HS-5 (cell line): ENCODE data around the gene ACVR2B.
"Not testable (repeated sequence)": the region's sequence is repeated elsewhere in the genome, so short reads cannot be mapped to it uniquely, and the experiment has no call there.

Experiments used
- DNase-seq: peaks from one replicate; pipeline ENCODE4 v3.0.0-alpha.2; 2012; ENCODE audit warnings: low read depth

Gene ACVR2B

DNA sequence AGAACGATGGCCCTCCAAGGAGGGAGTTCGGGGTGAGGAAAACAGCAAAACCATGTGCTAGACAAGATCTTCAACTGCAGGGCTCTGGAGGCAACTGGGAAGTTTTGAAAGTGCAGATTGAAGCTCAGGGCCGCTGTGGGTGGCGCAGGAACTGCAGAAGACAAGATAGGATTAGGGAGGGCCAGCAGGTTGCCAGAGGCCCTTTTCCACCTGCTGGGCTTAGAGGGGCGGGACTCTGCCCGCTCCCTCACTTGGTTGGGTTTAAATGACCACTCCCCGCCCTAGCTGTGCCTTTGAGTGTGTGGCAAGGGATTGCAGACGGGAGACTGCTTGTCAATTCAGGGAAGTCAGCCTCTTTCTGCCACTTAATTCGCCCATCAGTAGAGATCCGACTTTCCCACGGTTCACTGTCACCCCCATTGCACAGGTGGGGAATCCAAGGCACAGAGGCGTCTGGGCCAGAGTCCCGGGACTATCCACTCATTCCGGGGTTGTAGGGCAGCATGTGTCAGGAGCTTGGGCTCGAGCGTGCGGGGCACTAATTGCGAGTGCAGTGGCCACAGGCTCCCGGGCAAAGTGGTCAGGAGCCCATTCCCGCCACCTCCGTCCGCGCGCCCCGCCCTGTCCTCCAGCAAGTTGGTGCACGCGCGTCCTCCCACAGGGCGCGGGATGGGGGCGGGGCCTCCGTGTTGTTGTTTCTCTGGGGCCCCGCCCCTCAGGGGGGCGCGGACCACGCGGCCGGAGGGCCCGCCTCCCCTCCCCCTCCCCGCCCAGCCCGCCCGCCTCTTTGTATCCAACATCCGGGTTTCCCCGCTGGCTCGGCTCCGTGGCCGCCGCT, at the start of gene ACVR2B:
ACVR2B (plus strand) TSS at position 816 of the 838 bp plus-strand sequence. CDS start 433 bp downstream, outside the sequence.
- peak; percentile 30 for DNase-seq

DNA sequence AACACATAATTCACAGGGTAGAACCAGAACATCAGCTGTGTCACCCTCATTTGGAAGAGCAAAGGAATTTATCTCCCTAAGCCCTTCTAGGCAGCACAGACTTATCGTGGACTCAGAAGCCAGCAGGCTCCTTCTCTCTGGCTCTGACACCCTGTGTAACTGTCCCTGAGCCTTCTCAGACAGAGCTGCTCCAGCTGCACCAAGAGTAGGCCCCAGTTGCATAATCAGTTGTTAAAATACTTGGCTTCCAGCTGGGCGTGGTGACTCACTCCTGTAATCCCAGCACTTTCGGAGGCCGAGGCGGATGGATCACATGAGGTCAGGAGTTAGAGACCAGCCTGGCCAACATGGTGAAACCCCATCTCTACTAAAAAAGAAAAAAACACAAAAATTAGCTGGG, 49.4 kb upstream of the ACVR2B start:
- peak; percentile 32 for DNase-seq

DNA sequence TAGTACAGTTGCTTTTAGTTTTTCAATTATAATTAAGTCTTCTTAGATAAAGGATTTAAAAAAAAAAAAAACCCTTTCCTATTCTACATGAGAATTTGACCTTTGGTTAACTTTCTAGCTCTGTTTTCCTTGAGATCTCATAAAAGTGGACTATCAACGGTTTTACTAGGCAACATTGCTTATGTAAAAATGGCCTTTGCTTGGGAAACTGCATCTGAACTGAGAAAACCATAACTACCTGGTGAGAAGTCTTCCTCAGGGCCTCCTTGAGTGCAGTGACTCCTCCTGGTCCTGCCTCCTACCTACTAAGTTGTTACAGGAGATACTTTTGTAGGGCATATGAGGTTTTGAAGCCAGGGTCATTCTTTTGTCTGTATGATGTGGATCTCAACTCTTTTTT, 42.1 kb upstream of the ACVR2B start:
- DNase-seq: no peak

DNA sequence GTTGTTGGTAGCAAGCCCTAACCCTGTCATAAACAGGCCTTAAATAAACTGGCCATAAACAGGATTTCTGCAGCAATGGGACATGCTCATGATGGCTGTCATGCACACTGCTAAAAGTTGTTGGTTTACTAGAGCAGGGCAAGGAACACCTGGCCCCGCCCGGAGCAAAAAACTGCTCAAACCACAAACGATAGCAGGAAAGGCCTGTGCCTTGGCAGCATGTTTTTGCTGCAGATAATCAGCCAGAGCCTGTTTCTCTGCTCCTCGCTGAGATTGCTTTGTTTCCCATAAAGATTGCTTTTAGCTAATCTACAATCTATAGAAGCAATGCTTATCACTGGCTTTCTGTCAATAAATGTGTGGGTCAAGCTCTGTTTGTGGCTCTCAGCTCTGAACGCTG, 32.9 kb upstream of the ACVR2B start:
- not testable (repeated sequence) for DNase-seq

DNA sequence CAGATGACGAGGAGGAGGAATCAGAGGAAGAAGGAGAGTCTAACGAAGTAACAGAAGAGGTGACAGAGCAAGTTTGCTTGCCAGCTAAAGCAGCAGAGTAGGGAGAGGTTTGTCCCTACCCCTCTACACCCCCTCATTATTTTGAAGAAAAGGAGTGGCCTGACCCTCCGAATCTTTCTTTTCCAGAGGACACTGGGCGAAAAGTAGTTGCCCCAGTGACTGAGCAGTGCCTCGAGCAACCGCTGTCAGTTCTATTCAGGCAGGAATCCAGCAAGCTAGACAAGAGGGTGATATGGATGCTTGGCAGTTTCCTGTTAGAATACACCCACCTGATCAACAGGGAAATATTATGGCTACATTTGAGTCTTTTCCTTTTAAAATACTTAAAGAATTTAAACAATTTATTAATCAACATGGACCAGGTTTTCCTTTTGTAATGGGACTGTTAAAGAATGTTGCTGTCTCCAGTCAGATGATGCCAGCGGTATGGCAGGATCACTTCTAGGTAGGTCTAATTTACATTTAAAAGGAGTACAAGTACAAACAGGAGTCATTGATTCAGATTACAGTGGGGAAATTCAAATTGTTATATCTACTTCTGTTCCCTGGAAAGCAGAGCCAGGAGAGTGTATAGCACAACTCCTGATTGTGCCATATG, 31.9 kb upstream of the ACVR2B start:
- DNase-seq: no peak

DNA sequence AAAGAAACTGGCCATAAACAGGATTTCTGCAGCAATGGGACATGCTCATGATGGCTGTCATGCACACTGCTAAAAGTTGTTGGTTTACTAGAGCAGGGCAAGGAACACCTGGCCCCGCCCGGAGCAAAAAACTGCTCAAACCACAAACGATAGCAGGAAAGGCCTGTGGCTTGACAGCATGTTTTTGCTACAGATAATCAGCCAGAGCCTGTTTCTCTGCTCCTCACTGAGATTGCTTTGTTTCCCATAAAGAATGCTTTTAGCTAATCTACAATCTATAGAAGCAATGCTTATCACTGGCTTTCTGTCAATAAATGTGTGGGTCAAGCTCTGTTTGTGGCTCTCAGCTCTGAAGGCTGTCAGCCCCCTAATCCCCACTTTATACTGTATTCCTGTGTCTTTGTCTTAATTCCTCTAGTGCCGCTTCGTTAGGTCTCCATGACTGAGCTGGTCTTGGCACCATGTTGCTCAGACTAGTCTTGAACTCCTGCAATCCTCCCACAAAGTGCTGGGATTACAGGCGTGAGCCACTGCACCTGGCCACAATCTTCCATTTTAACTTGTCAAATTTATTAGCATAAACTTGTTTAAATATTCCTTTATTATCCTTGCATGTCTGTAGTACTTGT, 26.8 kb upstream of the ACVR2B start:
- DNase-seq: not testable (repeated sequence)

DNA sequence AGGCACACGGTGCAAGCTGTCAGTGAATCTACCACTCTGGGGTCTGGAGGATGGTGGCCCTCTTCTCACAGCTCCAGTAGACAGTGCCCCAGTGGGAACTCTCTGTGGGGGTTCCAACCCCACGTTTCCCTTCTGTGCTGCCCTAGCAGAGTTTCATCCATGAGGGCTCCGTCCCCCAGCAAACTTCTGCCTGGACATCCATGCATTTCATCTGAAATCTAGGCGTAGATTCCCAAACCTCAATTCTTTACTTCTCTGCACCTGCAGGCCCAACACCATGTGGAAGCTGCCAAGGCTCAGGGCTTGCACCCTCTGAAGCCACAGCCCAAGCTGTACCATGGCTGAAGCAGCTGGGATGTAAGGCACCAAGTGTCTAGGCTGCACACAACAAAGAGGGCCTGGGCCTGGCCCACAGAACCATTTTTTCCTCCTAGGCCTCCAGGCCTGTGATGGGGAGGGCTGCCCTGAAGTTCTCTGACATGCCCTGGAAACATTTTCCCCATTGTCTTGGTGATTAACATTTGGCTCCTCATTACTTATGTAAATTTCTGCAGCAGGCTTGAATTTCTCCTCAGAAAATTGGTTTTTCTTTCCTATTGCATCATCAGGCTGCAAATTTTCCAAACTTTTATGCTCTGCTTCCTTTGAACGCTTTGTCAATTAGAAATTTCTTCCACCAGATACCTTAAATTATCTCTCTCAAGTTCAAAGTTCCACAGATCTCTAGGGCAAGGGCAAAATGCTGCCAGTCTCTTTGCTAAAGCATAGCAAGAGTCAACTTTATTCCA, 20.6 kb upstream of the ACVR2B start:
- not testable (repeated sequence) for DNase-seq

DNA sequence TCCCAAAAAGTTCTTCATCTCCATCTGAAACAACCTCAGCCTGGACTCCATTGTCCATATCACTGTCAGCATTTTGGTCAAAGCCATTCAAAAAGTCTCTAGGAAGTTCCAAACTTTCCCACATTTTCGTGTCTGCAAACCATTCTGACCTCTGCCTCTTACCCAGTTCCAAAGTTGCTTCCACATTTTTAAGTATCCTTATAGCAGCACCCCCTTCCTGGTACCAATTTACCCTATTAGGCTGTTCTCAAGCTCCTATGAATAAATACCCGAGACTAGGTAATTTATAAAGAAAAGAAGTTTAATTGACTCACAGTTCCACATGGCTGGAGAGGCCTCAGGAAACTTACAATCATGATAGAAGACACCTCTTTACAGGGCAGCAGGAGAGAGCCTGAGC, 20.0 kb upstream of the ACVR2B start:
- not testable (repeated sequence) for DNase-seq

DNA sequence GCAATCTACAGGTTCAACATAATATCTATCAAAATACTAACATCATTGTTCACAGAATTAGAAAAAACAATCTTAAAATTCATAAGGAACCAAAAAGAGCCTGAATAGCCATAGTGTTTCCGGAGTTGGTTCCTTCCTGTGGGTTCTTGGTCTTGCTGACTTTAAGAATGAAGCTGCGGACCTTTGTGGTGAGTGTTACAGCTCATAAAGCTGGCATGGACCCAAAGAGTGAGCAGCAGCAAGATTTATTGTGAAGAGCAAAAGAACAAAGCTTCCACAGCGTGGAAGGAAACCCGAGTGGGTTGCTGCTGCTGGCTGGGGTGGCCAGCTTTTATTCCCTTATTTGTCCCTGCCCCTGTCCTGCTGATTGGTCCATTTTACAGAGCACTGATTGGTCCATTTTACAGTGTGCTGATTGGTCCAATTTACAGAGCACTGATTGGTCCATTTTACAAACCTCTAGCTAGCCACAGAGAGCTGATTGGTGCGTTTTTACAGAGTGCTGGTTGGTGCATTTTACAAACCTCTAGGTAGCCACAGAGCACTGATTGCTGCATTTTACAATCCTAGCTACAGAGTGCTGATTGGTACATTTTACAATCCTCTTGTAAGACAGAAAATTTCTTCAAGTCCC, 15.1 kb upstream of the ACVR2B start:
- not testable (repeated sequence) for DNase-seq

DNA sequence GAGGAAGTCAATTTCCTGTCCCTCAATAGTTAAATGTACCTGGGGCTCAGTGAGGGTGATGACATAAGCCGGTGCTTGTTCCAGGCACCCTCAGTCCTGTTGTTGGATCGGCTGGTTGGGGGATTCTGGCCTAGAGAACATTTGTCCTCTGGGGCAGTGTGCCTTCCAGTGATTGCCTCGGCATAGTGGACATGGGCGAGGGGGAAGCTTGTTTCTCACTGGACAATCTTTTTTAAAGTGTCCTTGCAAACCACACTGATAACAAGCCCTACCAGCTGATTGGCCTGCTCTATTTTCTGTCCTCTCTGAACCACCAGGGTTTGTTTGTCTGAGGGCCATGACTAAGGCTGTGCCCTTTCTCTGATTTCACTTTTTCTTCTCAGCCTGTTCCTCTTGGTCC, 10.5 kb upstream of the ACVR2B start:
- not testable (repeated sequence) for DNase-seq

DNA sequence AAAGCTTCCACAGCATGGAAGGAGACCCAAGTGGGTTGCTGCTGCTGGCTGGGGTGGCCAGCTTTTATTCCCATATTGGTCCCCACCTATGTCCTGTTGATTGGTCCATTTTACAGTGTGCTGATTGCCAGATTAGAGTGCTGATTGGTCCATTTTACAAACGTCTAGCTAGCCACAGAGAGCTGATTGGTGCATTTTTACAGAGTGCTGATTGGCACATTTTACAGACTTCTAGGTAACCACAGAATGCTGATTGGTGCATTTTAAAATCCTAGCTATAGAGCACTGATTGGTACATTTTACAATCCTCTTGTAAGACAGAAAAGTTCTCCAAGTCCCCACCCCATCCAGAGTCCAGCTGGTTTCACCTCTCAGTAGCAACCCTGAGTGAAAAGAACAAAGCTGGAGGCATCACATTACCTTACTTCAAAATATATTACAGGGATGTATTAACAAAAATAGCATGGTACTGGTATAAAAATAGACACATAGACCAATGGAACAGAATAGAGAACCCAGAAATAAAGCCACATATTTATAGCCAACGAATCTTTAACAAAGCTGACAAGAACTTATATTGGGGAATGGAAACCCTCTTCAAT, 7.5 kb upstream of the ACVR2B start:
- no peak for DNase-seq

DNA sequence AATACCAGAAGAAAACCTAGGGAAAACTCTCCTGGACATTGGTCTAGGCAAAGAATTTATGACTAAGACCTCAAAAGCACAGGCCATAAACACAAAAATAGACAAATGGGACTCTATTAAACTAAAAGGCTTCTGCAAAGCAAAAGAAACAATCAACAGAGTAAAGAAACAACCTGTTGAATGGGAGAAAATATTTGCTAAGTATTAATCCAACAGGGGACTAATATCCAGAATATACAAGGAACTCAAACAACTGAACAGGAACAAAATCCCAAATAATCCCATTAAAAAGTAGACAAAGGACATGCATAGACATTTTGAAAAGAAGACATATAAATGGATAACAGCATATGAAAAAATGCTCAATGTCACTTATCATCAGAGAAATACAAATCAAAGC, 6.9 kb upstream of the ACVR2B start:
- DNase-seq: no peak

DNA sequence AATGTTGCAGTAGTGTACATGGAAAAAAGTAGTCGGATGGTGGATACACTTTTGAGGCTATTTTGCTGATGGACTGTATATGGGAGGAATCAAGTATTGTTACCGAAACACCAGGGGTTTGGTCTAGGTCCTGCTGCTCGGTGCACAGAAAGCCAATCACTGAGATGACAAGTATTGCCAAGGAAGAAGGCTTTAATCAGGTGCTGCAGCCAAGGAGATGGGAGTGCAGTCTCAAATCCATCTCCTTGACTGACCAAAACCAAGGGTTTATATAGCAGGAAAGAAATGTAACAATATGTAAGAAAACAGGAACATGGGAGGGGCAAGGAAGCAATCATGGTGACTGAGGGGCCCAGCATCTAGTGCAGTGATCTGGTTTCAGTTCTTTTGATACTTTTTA, 2.8 kb upstream of the ACVR2B start:
- DNase-seq: no peak

DNA sequence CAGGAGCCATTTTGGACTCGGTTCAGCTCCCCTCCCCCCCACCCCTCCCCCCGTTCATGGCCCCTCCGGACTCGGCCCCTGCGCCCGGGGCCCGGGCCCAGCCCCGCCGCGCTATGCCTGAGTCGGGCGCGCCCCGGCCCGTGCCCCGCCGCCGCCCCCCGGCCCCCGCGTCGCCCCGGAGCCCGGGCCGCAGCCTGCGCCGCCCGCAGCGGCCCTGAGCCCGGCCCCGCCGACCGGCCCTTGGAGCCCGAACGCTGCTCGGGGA, 155 bp downstream of the ACVR2B start:
- DNase-seq: no peak

DNA sequence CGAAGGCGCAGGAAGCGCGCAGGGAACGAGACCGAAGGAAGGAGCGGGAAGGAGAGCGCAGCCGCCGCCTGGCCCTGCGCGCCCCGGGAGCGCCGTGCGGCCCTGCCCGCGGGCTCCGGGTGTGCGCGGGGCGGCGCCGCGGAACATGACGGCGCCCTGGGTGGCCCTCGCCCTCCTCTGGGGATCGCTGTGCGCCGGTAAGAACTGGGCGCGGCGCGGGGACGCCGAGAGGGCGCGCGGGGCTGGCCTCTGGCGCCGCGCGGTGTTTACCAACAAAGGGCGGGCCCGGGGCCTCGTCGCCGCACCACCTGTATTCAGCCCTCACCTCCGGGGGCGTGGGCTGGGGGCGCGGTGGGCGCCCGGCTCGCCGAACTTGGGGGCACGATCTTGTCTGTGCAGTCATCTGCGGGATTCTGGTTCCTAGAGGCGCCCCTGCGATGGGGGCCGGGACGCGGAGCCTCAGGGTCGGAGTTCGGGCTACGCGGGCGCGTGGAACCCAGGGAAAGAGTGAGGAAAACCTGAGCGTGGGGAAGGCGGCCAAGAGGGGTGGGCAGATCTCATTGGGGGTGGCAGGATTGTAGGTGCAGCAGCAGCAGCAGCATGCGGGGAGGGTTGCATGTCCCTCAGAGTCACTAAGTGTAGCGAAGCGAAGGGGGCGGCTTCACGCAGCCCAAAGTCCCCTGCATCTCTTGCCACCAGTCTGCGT, 641 bp downstream of the ACVR2B start:
- DNase-seq: no peak

DNA sequence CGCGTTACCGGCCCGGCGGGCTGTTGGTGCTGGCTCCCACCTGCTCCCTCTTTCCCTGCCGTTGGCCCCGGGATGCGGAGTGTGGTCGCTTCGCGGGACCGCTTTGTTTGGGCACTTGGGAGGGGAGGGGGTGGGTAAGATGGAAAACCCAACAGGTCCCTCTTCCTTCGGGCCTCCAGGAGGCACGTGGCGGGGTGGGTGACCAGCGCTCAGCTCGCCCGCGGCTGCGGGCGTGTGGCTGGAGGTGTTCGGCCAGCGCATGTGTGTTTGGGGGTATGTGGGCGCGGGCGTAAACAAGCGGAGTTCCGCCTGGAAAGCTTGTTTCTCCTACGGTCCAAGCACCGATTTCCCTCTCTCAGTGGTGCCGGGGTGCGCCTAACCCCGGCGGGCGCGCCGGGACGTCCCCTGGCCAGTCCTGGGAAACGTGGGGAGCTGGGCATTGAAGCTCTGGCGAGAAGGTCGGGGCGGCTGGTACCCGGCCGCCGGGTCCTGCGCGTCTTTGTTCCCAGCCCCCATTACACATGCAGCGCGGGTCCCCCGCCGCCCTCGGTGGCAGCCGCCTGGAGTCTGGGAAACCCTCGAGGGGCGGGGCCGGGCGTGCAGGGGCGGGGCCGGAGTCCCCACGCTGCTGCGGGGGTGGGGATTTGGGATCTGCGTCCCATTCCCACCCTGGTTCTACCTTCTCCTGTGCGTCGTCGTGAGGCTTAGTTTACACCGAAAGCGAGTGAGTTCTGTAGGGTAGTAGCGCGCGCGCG, 1.4 kb downstream of the ACVR2B start:
- peak; percentile 25 for DNase-seq

DNA sequence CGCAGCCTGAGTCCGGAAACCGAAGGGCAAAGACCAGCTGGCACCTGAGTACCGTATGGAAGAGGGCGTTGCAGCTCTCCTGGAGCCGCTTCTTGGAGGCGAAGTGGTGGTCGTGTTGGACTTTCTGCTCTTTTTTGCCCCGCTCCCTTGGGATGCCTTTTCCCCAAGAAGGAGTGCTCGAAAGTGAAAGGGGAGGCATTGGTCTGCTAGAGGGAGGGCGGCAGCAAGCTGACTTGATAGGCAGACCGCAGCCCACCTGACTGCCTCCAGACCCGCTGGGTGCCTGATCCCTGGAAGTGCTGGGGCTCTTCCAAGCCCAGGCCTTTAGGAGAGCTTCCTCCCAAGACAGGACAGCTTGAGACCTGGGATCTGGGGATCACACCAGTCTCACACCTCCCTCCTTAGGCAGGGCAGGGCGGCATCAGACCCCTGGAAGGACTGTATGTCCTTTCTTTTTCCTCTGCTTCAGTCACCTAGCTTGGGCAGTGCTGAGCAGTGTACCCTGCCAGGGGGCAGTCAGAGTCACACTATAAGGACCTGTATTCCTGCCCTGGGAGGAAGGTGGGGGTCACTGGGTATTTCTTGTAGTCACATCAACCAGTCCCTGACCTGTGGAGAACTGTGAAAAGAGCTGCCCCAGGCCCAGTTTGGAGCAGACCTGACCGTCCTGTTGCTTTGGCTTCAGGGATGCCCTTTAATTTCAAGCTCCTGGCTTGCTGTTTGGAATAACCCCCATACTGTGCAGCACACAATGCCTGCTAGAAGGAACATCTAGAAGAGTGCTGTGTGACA, 2.1 kb downstream of the ACVR2B start:
- DNase-seq: no peak

DNA sequence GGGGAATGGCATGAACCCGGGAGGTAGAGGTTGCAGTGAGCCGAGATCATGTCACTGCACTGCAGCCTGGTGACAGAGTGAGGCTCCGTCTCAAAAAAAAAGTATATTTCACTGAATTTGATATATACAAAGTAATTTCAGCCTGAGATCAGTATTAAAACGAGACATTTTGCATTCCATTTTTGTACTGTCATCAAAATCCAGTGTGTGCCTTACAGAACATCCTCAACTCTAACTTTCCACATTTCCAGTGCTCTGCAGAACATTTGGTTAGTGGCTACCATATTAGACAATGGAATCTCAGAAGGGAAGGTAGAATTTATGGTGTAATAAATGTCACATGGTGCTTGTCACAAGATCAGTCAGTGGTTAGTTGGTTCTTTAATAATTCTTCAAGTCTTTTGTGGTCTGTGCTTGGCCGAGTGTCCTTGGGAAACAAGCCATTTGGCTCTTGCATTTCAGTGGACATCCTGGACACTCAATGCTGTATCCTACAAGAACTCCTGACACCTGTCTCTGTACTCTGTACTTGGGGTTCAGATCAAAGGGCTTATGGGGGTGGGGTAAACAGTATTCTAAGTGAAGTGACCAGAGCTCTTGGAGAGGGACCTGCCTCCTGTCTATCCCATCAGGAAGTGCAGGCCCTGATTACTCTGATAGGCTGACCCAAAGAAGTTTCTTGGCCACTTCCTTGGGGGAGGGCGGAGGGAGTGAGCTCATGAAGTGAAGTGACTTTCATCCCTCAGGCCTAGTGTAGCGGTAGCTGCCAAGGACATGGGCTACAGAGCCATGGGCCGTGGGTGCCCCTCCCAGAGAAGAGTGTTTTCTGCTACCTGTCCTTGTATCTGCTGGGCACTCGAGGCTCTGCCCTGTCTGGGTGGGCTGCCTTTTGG, 3.7 kb downstream of the ACVR2B start:
- DNase-seq: no peak
